Endothelial cell of umbilical vein (primary cell): ENCODE data around the gene CAV1. TPM values are rescaled to one million over a fixed set of nuclear protein-coding genes. Genes with fewer than 3 reads are reported as not detected.

Experiments used
- BruUV-seq: library from RNA; stranded (reverse); fragments of 400-500 nt; replicated peaks from 2 replicates; lab custom pipeline; 2021; lab: Mats Ljungman, UMichigan
- CTCF ChIA-PET: fragments of 300-600, 350-600 bp; sonication (Branson Sonifier 250); formaldehyde crosslinking; loops from one replicate; lab custom pipeline; 2021; ENCODE audit warnings: antibody characterized with exemption, inconsistent platforms; lab: Charles Lee
- POLR2A ChIA-PET: fragments of 300-600, 350-600 bp; sonication (Branson Sonifier 250); formaldehyde crosslinking; loops from one replicate; lab custom pipeline; 2021; ENCODE audit warnings: antibody characterized with exemption, inconsistent platforms; lab: Charles Lee
- DNase-seq: peaks from one replicate; pipeline ENCODE4 v3.0.0-alpha.2; 2011; ENCODE audit warnings: low read depth, low spot score
- FAIRE-seq: peaks from 2 replicates; lab custom pipeline; 2011; peaks lifted over from hg19 to GRCh38; lab: Jason Lieb, UNC
- H2AFZ ChIP-seq: 2 replicates; pipeline ENCODE4 v1.6.0; 2012; ENCODE audit warnings: low read depth, low read length, control low read depth, inconsistent platforms
- H3K27ac ChIP-seq: 2 replicates; pipeline ENCODE4 v1.5.1; 2011; ENCODE audit warnings: low read depth, mild to moderate bottlenecking, control low read depth, low read length, moderate library complexity; ENCODE audit not compliant: insufficient read depth
- H3K27me3 ChIP-seq, 2 experiments: 2 replicates each; pipeline versions ENCODE4 v1.6.0 to v1.6.1; 2011; ENCODE audit warnings: low read length in 2 of 2, mixed read lengths in 1 of 2; ENCODE audit not compliant: control insufficient read depth in 2 of 2, insufficient read depth in 2 of 2
- H3K36me3 ChIP-seq, 2 experiments: 2 replicates in 1 of 2; 3 replicates in 1 of 2; pipeline ENCODE4 v1.5.1; 2011; ENCODE audit warnings: low read length in 2 of 2, mild to moderate bottlenecking in 1 of 2, moderate library complexity in 1 of 2; ENCODE audit not compliant: control insufficient read depth in 2 of 2, insufficient read depth in 2 of 2; ENCODE audit errors: extremely low read depth in 1 of 2
- H3K4me1 ChIP-seq: 3 replicates; pipeline ENCODE4 v1.5.1; 2011; ENCODE audit warnings: mild to moderate bottlenecking, low read length; ENCODE audit not compliant: control insufficient read depth, insufficient read depth; ENCODE audit errors: extremely low read depth
- H3K4me2 ChIP-seq: 2 replicates; pipeline ENCODE4 v1.6.1; 2011; ENCODE audit warnings: low read length, control low read depth, mixed read lengths; ENCODE audit not compliant: insufficient read depth
- H3K4me3 ChIP-seq, 3 experiments: fragments of 200-600 bp in 1 of 3; sonication (generic), shearing (Covaris generic) in 1 of 3; replicated peaks in 1 of 3; 2 replicates each; pipeline ENCODE4 v1.5.1; 2011 to 2016; ENCODE audit warnings: control low read depth in 3 of 3, low read length in 3 of 3, mild to moderate bottlenecking in 2 of 3, inconsistent platforms in 1 of 3, low read depth in 1 of 3, moderate library complexity in 1 of 3; ENCODE audit not compliant: insufficient read depth in 1 of 3
- H3K79me2 ChIP-seq: 2 replicates; pipeline ENCODE4 v1.6.0; 2012; ENCODE audit warnings: low read length, inconsistent platforms; ENCODE audit not compliant: control insufficient read depth, insufficient read depth
- H3K9ac ChIP-seq: replicated peaks from 2 replicates; pipeline ENCODE3; 2011; ENCODE audit warnings: low read length, control low read depth; ENCODE audit not compliant: insufficient read depth; ENCODE audit errors: extremely low read depth
- H3K9me1 ChIP-seq: replicated peaks from 3 replicates; pipeline ENCODE4 v1.6.0; 2011; ENCODE audit warnings: mild to moderate bottlenecking, low read length; ENCODE audit not compliant: control insufficient read depth, insufficient read depth; ENCODE audit errors: extremely low read depth
- H3K9me3 ChIP-seq: replicated peaks from 2 replicates; pipeline ENCODE4 v1.5.1; 2012; ENCODE audit warnings: low read length, inconsistent platforms; ENCODE audit not compliant: control insufficient read depth, insufficient read depth
- H4K20me1 ChIP-seq: replicated peaks from 2 replicates; pipeline ENCODE3; 2011; ENCODE audit warnings: mild to moderate bottlenecking, low read length; ENCODE audit not compliant: control insufficient read depth, insufficient read depth; ENCODE audit errors: extremely low read depth
- CTCF ChIP-seq, 2 donors: IDR thresholded peaks; 1 replicate in 1 of 2; 2 replicates in 1 of 2; pipeline ENCODE4 v1.5.1; 2011; ENCODE audit warnings: low read length in 2 of 2, mild to moderate bottlenecking in 2 of 2, moderate library complexity in 2 of 2, control low read depth in 1 of 2, inconsistent platforms in 1 of 2, low read depth in 1 of 2; ENCODE audit not compliant: insufficient read depth in 1 of 2; ENCODE audit errors: extremely low read depth in 1 of 2
- EZH2 ChIP-seq: IDR thresholded peaks from 2 replicates; pipeline ENCODE4 v1.6.1; 2012; ENCODE audit warnings: borderline replicate concordance, low read depth, mild to moderate bottlenecking, moderate library complexity, low read length, inconsistent platforms; ENCODE audit not compliant: severe bottlenecking
- FOS ChIP-seq: IDR thresholded peaks from 2 replicates; pipeline ENCODE4 v1.6.1; 2011; ENCODE audit warnings: mild to moderate bottlenecking, low read length, moderate library complexity, borderline replicate concordance; ENCODE audit not compliant: insufficient read depth
- GATA2 ChIP-seq: IDR thresholded peaks from 2 replicates; pipeline ENCODE4 v1.7.0; 2011; ENCODE audit warnings: low read depth, mild to moderate bottlenecking, moderate library complexity, mixed read lengths, low read length; ENCODE audit not compliant: insufficient read length, insufficient read depth
- MAX ChIP-seq: IDR thresholded peaks from 2 replicates; pipeline ENCODE4 v1.6.1; 2011; ENCODE audit not compliant: insufficient read depth, insufficient read length
- MYC ChIP-seq: IDR thresholded peaks from one replicate; pipeline ENCODE4 v1.6.1; 2011; ENCODE audit warnings: mild to moderate bottlenecking, low read depth, low read length
- POLR2A ChIP-seq: IDR thresholded peaks from 2 replicates; pipeline ENCODE4 v1.6.1; 2012; ENCODE audit warnings: low read depth, mild to moderate bottlenecking, control low read depth, low read length
- POLR2AphosphoS5 ChIP-seq: IDR thresholded peaks from 2 replicates; pipeline ENCODE4 v1.6.1; 2012; ENCODE audit warnings: low read depth, mild to moderate bottlenecking, control low read depth, low read length, moderate library complexity; ENCODE audit not compliant: insufficient read depth
- dilution Hi-C: fragments of 300-500 bp; cut with MboI; formaldehyde crosslinking; loops from one replicate; pipeline ENCODE4 v1.15.0; 2019; ENCODE audit warnings: low sequenced_read_pairs; ENCODE audit not compliant: extremely low pct_ligation_motif_present
- intact Hi-C: fragments of 100-400 bp; cut with micrococcal nuclease; formaldehyde crosslinking; loops from one replicate; pipeline ENCODE4 v1.10.0; 2022
- polyA plus RNA-seq, 4 experiments: library from polyadenylated mRNA; depleted of rRNA in 3 of 4; stranded (reverse) in 3 of 4; unstranded in 1 of 4; fragments of >200 nt; gene quantifications; 2 replicates each; pipeline versions ENCODE4 v1.2.1 to v1.2.3, GENCODE V29; 2011 to 2012; ENCODE audit warnings: missing spikeins in 1 of 4
- total RNA-seq: library from RNA; stranded (reverse); gene quantifications from 2 replicates; pipeline ENCODE4 v1.2.3, GENCODE V29; 2021

Gene CAV1
- total and polyA plus RNA-seq, 2 donors (not counting 3 experiments of a cell fraction or from before 2014, with no cell fraction given), result 1,483 to 3,129 TPM

GRCh38 chr7:116517626-116518025, 7.2 kb upstream of the CAV1 start:
- BruUV-seq, result no TSS peak
- DNase-seq, result no peak
- Histone ChIP-seq H3K4me3 (no peak overlapping the region), H4K20me1 (no peaks in the 10 kb centered on the region), H3K4me2 (no peak overlapping the region), H3K36me3 (no peaks in the 10 kb centered on the region), H3K9ac (no peak overlapping the region), H3K79me2 (no peaks in the 10 kb centered on the region), H3K9me1 (no peaks in the 10 kb centered on the region), H3K27me3 (no peaks in the 10 kb centered on the region), H3K4me1 (peaks cover 36% of the 10 kb centered on the region), H3K9me3 (no peaks in the 10 kb centered on the region), H3K27ac (no peak overlapping the region), H2AFZ (no peak overlapping the region)
- dilution Hi-C loops (loop anchor here (25.0 kb wide), 2 partner anchors 180 to 255 kb away; no protein-coding TSS in a partner anchor), intact Hi-C loops (no loop called here)
- FAIRE-seq, result no peak
- TF ChIP-seq EZH2 (no peak), POLR2AphosphoS5 (no peak), MYC (no peak), CTCF (IDR thresholded peaks at IDR 0.05; ENCODE audit: extremely low read depth in 1 of 2, insufficient read depth in 1 of 2, low read depth in 1 of 2, low read length in 2 of 2) (no peak), POLR2A (no peak), GATA2 (no peak), FOS (no peak), MAX (no peak)
- POLR2A ChIA-PET, result no interaction called here
- CTCF ChIA-PET, result interaction anchor here (1.0 kb wide), 1 partner anchor 9 kb away, joined by 3 read pairs; no protein-coding TSS in a partner anchor
